Heart left ventricle (tissue), 16 donors: ENCODE results near the gene UBAP1. TPM values are rescaled to one million over a fixed set of nuclear protein-coding genes. Genes with fewer than 3 reads are reported as not detected.
"Not testable (repeated sequence)": the region's sequence is repeated elsewhere in the genome, so short reads cannot be mapped to it uniquely, and the experiment has no call there.

Experiments
- ATAC-seq, 4 donors: fragments of 200-7000 bp; cut with Tn5 transposase; one replicate each; pipeline ENCODE4 v1.9.1; 2020 to 2022; ENCODE audit warnings: moderate library complexity in 4 of 4, mild to moderate bottlenecking in 3 of 4, moderate number of reproducible peaks in 1 of 4
- DNase-seq, 5 donors: peaks; one replicate each; pipeline ENCODE4 v3.0.0-alpha.2; 2020
- H3K27ac ChIP-seq, 12 donors: fragments of 200-600 bp; sonication (generic) in 4 of 12; one replicate each; pipeline versions ENCODE4 v1.5.0 to v1.8.0; 2016 to 2022; ENCODE audit warnings: mild to moderate bottlenecking in 2 of 12
- H3K27me3 ChIP-seq, 9 donors: fragments of 200-600 bp; sonication (generic) in 2 of 9; one replicate each; pipeline versions ENCODE4 v1.5.1 to v1.8.0; 2016 to 2022; ENCODE audit warnings: mild to moderate bottlenecking in 3 of 9
- H3K36me3 ChIP-seq, 9 donors: fragments of 200-600 bp; sonication (generic) in 2 of 9; one replicate each; pipeline versions ENCODE4 v1.5.0 to v1.8.0; 2018 to 2022; ENCODE audit warnings: mild to moderate bottlenecking in 2 of 9
- H3K4me1 ChIP-seq, 12 donors: fragments of 200-600 bp; sonication (generic) in 4 of 12; one replicate each; pipeline versions ENCODE4 v1.5.0 to v1.8.0; 2016 to 2022; ENCODE audit warnings: mild to moderate bottlenecking in 3 of 12
- H3K4me3 ChIP-seq, 12 donors: fragments of 200-600 bp; sonication (generic) in 4 of 12; one replicate each; pipeline versions ENCODE4 v1.5.0 to v1.8.0; 2017 to 2022; ENCODE audit warnings: mild to moderate bottlenecking in 9 of 12, moderate library complexity in 4 of 12
- H3K9me3 ChIP-seq, 12 donors: fragments of 200-600 bp; sonication (generic) in 4 of 12; one replicate each; pipeline versions ENCODE4 v1.5.0 to v1.8.0; 2016 to 2022; ENCODE audit warnings: mild to moderate bottlenecking in 1 of 12
- CTCF ChIP-seq, 12 donors: fragments of 200-600 bp; sonication (generic) in 4 of 12; IDR thresholded peaks; one replicate each; pipeline versions ENCODE4 v1.5.0 to v1.8.0; 2018 to 2022; ENCODE audit warnings: antibody characterized with exemption in 12 of 12, mild to moderate bottlenecking in 5 of 12
- POLR2A ChIP-seq, 2 donors: fragments of 450-650 bp; IDR thresholded peaks; one replicate each; pipeline ENCODE4 v1.6.1; 2017; ENCODE audit warnings: antibody characterized with exemption in 2 of 2, mild to moderate bottlenecking in 2 of 2, moderate library complexity in 2 of 2
- WGBS, 4 donors: extraction: QIAGEN DNeasy Blood & Tissue Kit in 2 of 4; methylation state at CpG; one replicate each; pipeline versions ENCODE4 v1.1.5 to v1.1.7; 2013 to 2018; 5-methylcytosine and 5-hydroxymethylcytosine counted together
- intact Hi-C, 10 donors: fragments of 100-400 bp; cut with DNase I; formaldehyde crosslinking; loops; one replicate each; pipeline versions ENCODE4 v1.11.1 to v1.14.2; 2022
- polyA plus RNA-seq, 2 donors: library from polyadenylated mRNA; stranded (reverse); fragments of 200-250 nt; gene quantifications; one replicate each; pipeline ENCODE4 v1.2.3, GENCODE V29; 2013
- total RNA-seq, 9 donors: library from RNA; depleted of rRNA in 2 of 9; stranded (reverse); fragments of >200 nt in 2 of 9; fragmentation: NEBNext Ultra II Directional in 3 of 9; extraction: Animal tissue kit (Norgen Biotek cat#: 25700) in 3 of 9; gene quantifications; one replicate each; pipeline versions ENCODE4 v1.1.0 to v1.2.4, GENCODE V29; 2016 to 2023
- donor health status: ischemic (EF 13 %, LVEDD 7.1; RV severe dilation, severe dysfunction).
- donor health status: healthy with polysubstance abuse.
- donor health status: DM: no; HTN: yes; CAD: no.
- donor health status: DM: no; HTN: no; CAD: no.
- donor health status: ischemic (EF 25% LVEDD 6.9; RV normal size, moderate dysfunction).
- donor health status: ischemic (EF 25% LVEDD 5.7; RV mildly dilated, moderate dysfunction).
- donor health status: healthy.
- donor health status: DM: yes; HTN: yes; CAD: no.
- donor health status: ischemic (EF 35%, LVEDD 5.7; RV mildly dilated, moderate dysfunction).
- donor health status: nonischemic (EF 11% LVEDD 7.7; RV severe dilation, severe dysfunction).
- donor health status: DM: yes; HTN: yes; CAD: no.
- donor health status: PGD.
- donor health status: ischemic (EF 29% LVEDD 5.4; RV normal size, mild dysfunction).
- donor health status: nonischemic (EF 23%, LVEDD 6.1; RV moderate dilation, normal function).

UBAP1 gene
- total and polyA plus RNA-seq, 11 donors: 18.7 to 66.1 (median 43.1) TPM

- no peak overlapping the region for H3K4me3 ChIP-seq
- intact Hi-C loops: loop anchor here in 1 of 10 donors (5.0 kb wide), 1 partner anchor 33 kb away; no protein-coding TSS in a partner anchor
- no peak for TF ChIP-seq CTCF (IDR thresholded peaks at IDR 0.05)
- TF ChIP-seq POLR2A (IDR thresholded peaks at IDR 0.05): no peak
- WGBS, 4 donors: 44 to 66% (median 55%) methylated on average over 6 of the region's 6 CpGs
- H3K27ac ChIP-seq: peak overlapping the region in 3 of 12 donors; percentile 10 to 40 (median 24)
- H3K27me3 ChIP-seq: no peaks in the 10 kb centered on the region
- no peak for DNase-seq
- H3K36me3 ChIP-seq: peaks cover 0 to 18% (median 8%) of the 10 kb centered on the region in 9 donors
- H3K4me1 ChIP-seq: peaks cover 0 to 49% (median 29%) of the 10 kb centered on the region in 12 donors
- no peaks in the 10 kb centered on the region for H3K9me3 ChIP-seq
- ATAC-seq: peak in 1 of 4 donors; percentile 23
Measured at GRCh38 chr9:34203992-34204635, 25.3 kb downstream of the UBAP1 start.

GRCh38 chr9:34205102-34205501 is 26.3 kb downstream of the UBAP1 start:
- no peaks in the 10 kb centered on the region for H3K27me3 ChIP-seq

GRCh38 chr9:34206561-34206960 is 27.7 kb downstream of the UBAP1 start:
- peaks cover 0 to 8% (median 3%) of the 10 kb centered on the region in 9 donors for H3K36me3 ChIP-seq
- ATAC-seq: no peak
- no peak overlapping the region for H3K4me3 ChIP-seq
- 92 to 94% (median 93%) methylated on average over 4 of the region's 4 CpGs for WGBS, 4 donors
- intact Hi-C loops: no loop called here
- H3K9me3 ChIP-seq: no peaks in the 10 kb centered on the region
- DNase-seq: no peak
- peaks cover 0 to 34% (median 17%) of the 10 kb centered on the region in 12 donors for H3K4me1 ChIP-seq
- TF ChIP-seq CTCF (IDR thresholded peaks at IDR 0.05): no peak
- no peak for TF ChIP-seq POLR2A (IDR thresholded peaks at IDR 0.05)
- H3K27ac ChIP-seq: no peak overlapping the region
- H3K27me3 ChIP-seq: no peaks in the 10 kb centered on the region

More at GRCh38 chr9:34205102-34205501, 26.3 kb downstream of the UBAP1 start:
- intact Hi-C loops: no loop called here
- ATAC-seq (no peak), DNase-seq (no peak)
- H3K36me3 ChIP-seq: peaks cover 0 to 18% (median 8%) of the 10 kb centered on the region in 9 donors
- TF ChIP-seq POLR2A (IDR thresholded peaks at IDR 0.05) (no peak), CTCF (IDR thresholded peaks at IDR 0.05) (no peak)
- H3K9me3 ChIP-seq: no peaks in the 10 kb centered on the region
- peaks cover 0 to 40% (median 23%) of the 10 kb centered on the region in 12 donors for H3K4me1 ChIP-seq
- no peak overlapping the region for H3K27ac ChIP-seq
- H3K4me3 ChIP-seq: no peak overlapping the region

- TF ChIP-seq CTCF (IDR thresholded peaks at IDR 0.05): no peak
- TF ChIP-seq POLR2A (IDR thresholded peaks at IDR 0.05): no peak
- Histone ChIP-seq H3K27ac (no peak overlapping the region), H3K27me3 (no peaks in the 10 kb centered on the region), H3K4me1 (peaks cover 0 to 11% (median 0%) of the 10 kb centered on the region in 12 donors), H3K9me3 (no peaks in the 10 kb centered on the region), H3K36me3 (peaks cover 0 to 3% (median 0%) of the 10 kb centered on the region in 9 donors), H3K4me3 (no peak overlapping the region)
- intact Hi-C loops: no loop called here
- no peak for ATAC-seq
- no peak for DNase-seq
- 91 to 96% (median 94%) methylated on average over 1 of the region's 1 CpG for WGBS, 4 donors
Measured at GRCh38 chr9:34211395-34211794, 32.6 kb downstream of the UBAP1 start.

GRCh38 chr9:34214354-34215000 is 35.6 kb downstream of the UBAP1 start:
- intact Hi-C loops: not testable (repeated sequence)
- peaks cover 0 to 18% (median 0%) of the 10 kb centered on the region in 12 donors for H3K4me1 ChIP-seq
- 93 to 94% (median 93%) methylated on average over 4 of the region's 4 CpGs for WGBS, 4 donors

More at GRCh38 chr9:34214354-34215000, 35.6 kb downstream of the UBAP1 start:
- H3K27me3 ChIP-seq, H3K4me3 ChIP-seq, H3K9me3 ChIP-seq, ATAC-seq, DNase-seq, H3K27ac ChIP-seq, H3K36me3 ChIP-seq: not testable (repeated sequence)
